Ammon's horn (tissue), 1 donor: ENCODE data around the gene DPP4.
A peak's percentile ranks its signal among the peaks of the same experiment; 100 is the strongest.

Source experiments
- DNase-seq: peaks from one replicate; pipeline ENCODE4 v3.0.0-alpha.2; 2016; ENCODE audit warnings: low spot score

Gene DPP4

DNA sequence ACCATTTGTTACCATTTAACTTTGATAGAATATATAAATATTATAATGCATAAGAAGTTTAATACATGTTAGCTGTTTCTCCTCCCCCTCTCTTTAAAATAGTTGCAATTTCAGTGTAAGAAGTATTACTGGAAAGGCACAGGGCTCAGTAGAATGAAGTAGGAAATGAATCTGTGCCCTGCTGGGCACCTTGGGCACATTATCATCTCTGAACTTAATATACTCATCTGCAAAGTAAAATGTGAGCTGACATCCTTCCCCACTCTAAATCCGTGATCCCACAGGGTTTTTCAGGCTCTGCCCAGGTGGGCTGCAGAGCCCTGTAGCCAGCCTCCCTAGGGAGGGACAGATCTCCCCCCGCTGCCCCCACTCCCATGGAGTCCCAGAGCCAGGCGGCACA lies 56.8 kb downstream of the DPP4 start:
- DNase-seq, result no peak

- no peak for DNase-seq
These were observed 57.9 kb downstream of the DPP4 start for GRCh38 chr2:162016080-162016479.

GRCh38 chr2:162014751-162015150 lies 59.3 kb downstream of the DPP4 start:
- DNase-seq, result no peak

- DNase-seq, result peak; percentile 44
These were observed 60.2 kb downstream of the DPP4 start for GRCh38 chr2:162013514-162014475.

- DNase-seq, result no peak
These were observed 61.4 kb downstream of the DPP4 start for GRCh38 chr2:162012565-162013058.

DNA sequence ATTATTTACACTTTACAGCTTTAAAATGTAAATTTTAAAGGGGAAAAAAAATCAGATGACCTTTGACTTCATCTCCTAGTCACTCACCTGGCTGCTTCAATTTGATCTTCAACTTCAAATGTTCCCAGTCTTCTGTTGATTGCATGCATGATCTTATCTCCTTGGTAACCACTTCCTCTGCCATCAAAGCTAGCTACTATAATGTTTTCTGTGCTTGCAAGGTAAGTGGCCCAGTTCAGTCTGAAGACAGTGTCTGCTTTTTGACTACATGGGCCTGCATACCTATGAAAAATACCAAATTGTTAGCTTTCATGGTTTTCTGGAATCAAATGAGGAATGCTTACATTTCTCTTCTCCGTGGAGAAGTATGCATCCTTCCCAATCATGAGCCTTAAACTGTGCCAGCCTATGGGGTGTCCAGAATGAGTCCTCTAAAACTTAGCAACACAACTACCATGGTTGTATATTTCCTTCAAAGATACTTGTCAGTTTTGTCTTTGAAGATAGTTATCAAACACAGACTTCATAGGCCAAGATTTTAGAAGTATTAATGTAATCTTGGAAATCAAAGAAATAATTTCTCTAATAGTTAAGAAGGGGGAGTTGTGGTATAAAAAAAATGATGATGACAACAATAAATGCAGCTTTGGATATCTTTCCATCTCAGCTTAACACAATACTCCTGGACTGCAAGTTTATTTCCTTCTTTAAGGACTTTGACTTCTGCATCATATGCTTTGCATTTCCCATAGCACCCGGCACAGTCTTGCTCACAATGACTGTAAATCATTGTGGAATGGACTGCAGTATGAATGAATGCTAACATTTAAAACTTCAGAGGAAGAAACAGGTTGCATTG lies 62.1 kb downstream of the DPP4 start:
- no peak for DNase-seq

- no peak for DNase-seq
These were observed 64.5 kb downstream of the DPP4 start for GRCh38 chr2:162009543-162009942.

GRCh38 chr2:162007447-162008040 lies 66.5 kb downstream of the DPP4 start:
- DNase-seq, result no peak

GRCh38 chr2:162006337-162006736 lies 67.7 kb downstream of the DPP4 start:
- no peak for DNase-seq

GRCh38 chr2:162004031-162004430 lies 70.0 kb downstream of the DPP4 start:
- no peak for DNase-seq

- DNase-seq, result peak; percentile 59
These were observed 71.3 kb downstream of the DPP4 start for GRCh38 chr2:162002623-162003235.

DNA sequence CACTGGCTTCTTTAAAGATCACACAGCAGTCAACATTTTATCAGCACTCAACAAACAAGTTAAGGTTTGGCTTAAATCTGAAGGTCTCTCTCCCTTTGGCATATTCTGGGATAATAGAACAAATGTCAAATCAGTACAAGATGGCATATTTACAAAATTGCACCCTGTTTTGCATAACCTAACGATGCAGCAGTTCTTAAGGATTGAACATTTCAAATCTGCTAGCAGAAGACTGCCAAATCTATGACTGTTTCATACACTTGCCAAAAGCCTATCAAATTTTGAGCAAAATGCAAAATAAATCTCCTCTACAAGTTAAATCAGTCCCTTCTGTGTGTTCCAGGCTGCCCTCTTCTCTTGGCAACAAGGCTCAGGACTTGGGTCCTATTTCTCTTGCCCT lies 73.6 kb downstream of the DPP4 start:
- DNase-seq, result no peak

DNA sequence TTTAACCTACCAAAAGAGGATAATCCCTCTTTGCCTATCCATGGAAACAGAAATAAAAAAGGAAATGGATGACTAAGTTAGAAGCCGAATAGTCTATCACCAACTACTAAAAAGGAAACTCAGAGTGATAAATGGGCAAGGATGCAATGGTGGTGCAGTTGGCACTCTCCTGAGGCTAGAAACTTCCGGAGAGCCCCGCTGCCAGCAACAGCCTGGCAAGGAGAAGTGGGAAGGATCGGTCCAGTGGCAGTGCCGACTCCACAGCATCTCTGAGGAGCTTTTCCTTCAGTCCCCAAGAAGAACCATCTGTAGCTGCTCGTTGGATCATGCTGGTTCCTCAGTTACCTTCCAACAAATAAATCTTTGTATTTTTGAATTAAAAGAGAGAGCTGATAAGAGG lies 74.7 kb downstream of the DPP4 start:
- DNase-seq, result no peak

- no peak for DNase-seq
These were observed 75.2 kb downstream of the DPP4 start for GRCh38 chr2:161998857-161999256.

DNA sequence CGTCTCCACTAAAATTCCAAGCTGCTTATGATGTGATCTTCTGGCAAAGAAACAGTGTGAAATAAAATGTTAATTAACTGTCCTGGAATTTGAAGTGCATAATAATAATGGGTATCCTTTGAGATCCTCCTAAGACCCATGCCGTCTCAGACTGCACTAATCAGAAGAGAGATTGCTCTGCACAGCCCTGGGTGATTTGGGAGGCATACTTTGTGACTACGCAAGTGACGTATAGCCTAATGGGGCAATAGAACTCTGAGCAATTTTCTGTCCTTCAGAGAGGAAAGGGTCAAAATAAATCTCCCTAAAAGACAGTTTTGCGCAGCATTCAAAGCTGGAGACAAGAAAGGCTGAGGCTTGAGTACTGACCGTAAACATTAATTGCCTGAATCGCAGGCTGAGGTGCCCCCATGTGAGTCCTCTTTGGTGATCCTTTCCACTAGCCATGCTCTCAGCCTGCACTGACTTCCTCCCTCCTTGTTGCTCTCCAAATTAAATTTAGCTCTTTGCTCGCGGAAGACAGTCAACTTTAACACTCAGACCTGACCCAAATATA lies 76.0 kb downstream of the DPP4 start:
- DNase-seq, result no peak

DNA sequence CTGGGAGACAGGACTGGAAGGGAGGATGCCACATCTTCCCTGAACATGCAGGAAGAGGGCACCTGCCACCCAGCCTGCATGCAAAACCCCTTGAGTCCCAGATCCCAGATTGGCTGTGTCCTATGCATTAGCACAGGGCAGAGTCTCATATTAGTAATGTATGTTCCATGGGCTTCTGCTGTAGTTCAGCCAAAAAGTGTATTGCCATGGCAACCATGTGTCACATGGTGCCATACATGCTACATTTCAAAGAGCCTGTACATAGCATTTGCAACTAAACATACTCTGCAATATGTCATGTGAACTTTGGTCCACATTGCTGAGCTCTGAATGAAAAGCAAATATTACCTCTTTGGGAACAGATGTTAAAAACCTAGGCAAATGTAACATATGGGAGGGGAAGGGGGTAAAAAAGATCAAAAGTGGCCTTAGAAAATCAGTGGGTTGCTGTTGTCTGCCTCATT lies 78.4 kb downstream of the DPP4 start:
- DNase-seq, result no peak

- no peak for DNase-seq
These were observed 79.1 kb downstream of the DPP4 start for GRCh38 chr2:161994761-161995520.

GRCh38 chr2:161992531-161992930 lies 81.5 kb downstream of the DPP4 start:
- DNase-seq, result no peak

- no peak for DNase-seq
These were observed 82.0 kb downstream of the DPP4 start for GRCh38 chr2:161991991-161992390.

GRCh38 chr2:161990741-161991140 lies 83.3 kb downstream of the DPP4 start:
- no peak for DNase-seq

DNA sequence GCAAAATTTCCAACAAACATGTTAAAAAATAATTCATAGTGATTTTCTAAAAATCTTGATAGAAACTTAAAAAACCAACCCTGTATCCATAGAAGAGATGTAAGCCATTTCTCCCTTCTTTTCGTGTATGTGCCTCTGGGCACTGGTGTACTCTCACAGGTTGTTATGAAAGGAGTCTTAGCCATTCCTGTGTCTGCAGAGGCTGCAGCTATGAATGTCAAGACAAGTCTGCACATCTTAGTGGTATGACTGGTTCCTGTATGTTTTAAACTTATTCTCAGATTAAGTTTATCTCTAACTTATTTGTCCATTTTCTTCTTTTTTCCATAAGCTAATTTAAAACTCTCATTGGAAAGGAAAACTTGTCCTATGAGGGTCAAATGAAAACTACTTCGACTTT lies 84.0 kb downstream of the DPP4 start:
- DNase-seq, result no peak
